Gastroesophageal sphincter (tissue), 3 donors: ENCODE data around the gene ATP2B2.

Source experiments
- EP300 ChIP-seq: sonication (generic); formaldehyde crosslinking; IDR thresholded peaks from one replicate; pipeline ENCODE4 v1.6.1; 2017; ENCODE audit warnings: antibody characterized with exemption, mild to moderate bottlenecking
- TF ChIP-seq, protein P1 (sequence below), 4 experiments: fragments of 200-600 bp in 2 of 4; fragments of 450-650 bp in 2 of 4; sonication (generic) in 1 of 4; IDR thresholded peaks; one replicate each; pipeline ENCODE4 v1.5.1; 2017 to 2019; ENCODE audit warnings: antibody characterized with exemption in 4 of 4, mild to moderate bottlenecking in 2 of 4, moderate library complexity in 2 of 4

DNA sequence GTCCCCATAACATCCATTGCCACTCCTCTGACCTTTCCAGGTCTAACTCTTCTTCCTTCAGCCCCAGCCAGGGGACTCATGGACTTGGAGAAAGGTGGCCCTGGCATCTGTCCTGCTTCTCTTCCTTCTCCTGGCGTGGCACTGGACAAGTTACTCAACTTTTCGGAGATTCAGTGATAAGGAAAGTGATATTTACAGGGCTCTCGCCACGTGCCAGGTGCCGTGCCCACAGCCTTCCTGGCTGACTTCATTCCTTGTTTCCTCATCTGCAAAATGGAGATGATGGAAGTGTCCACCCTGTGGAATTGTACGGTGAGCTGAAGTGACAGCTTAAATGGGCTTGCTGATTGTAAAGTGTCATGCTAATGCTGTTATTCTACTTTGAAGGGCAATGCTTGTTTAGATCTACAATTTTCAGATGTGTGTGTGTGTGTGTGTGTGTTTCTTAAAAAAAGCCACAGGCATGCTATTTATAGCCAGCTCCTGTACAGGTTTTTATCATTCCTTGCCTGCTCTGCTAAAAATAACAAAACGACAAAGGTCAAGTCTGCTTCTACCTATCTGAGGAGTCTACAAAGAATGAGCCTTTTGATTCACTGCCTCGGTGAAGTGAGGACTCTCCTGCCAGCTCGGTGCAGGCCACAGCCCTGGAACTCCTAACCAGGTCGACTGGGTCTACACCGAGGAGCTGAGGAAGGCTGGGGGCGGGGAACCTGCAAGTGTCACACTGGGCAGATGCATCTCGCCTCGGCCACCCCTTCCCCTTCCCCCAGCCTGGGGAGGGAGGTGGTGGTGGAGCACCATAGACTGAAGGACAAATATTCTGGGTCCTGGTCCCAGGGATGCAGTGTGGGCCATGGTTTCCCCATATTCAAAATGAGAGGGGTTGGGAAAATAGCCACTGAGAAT is 11.4 kb upstream of the ATP2B2 start:
- TF ChIP-seq, protein P1, sequence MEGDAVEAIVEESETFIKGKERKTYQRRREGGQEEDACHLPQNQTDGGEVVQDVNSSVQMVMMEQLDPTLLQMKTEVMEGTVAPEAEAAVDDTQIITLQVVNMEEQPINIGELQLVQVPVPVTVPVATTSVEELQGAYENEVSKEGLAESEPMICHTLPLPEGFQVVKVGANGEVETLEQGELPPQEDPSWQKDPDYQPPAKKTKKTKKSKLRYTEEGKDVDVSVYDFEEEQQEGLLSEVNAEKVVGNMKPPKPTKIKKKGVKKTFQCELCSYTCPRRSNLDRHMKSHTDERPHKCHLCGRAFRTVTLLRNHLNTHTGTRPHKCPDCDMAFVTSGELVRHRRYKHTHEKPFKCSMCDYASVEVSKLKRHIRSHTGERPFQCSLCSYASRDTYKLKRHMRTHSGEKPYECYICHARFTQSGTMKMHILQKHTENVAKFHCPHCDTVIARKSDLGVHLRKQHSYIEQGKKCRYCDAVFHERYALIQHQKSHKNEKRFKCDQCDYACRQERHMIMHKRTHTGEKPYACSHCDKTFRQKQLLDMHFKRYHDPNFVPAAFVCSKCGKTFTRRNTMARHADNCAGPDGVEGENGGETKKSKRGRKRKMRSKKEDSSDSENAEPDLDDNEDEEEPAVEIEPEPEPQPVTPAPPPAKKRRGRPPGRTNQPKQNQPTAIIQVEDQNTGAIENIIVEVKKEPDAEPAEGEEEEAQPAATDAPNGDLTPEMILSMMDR (IDR thresholded peaks at IDR 0.05), result no peak
- no peak for TF ChIP-seq EP300
